Epithelial cell of esophagus (primary cell): ENCODE data around the gene CYP39A1.

Source experiments
- DNase-seq: peaks from one replicate; pipeline ENCODE4 v3.0.0; 2010; ENCODE audit warnings: low read depth
- H3K4me3 ChIP-seq: 2 replicates; pipeline ENCODE4 v1.5.1; 2011; ENCODE audit warnings: mild to moderate bottlenecking, low read length, control low read depth
- CTCF ChIP-seq: IDR thresholded peaks from 2 replicates; pipeline ENCODE4 v1.5.1; 2011; ENCODE audit warnings: low read depth, mild to moderate bottlenecking, low read length, control low read depth, inconsistent platforms; ENCODE audit not compliant: insufficient read depth; ENCODE audit errors: missing control alignments

The CYP39A1 gene

GRCh38 chr6:46581459-46582177 is 71.0 kb downstream of the CYP39A1 start:
- H3K4me3 ChIP-seq, result no peak overlapping the region
- no peak for DNase-seq
- no peak for TF ChIP-seq CTCF

GRCh38 chr6:46575530-46575929 is 77.1 kb downstream of the CYP39A1 start:
- DNase-seq, result no peak
- no peak overlapping the region for H3K4me3 ChIP-seq
- no peak for TF ChIP-seq CTCF

GRCh38 chr6:46573140-46573539 is 79.5 kb downstream of the CYP39A1 start:
- DNase-seq, result no peak
- no peak for TF ChIP-seq CTCF
- H3K4me3 ChIP-seq, result no peak overlapping the region

- no peak overlapping the region for H3K4me3 ChIP-seq
- no peak for DNase-seq
- no peak for TF ChIP-seq CTCF
Observed at GRCh38 chr6:46565531-46565930, 87.1 kb downstream of the CYP39A1 start.

GRCh38 chr6:46563924-46564323 is 88.7 kb downstream of the CYP39A1 start:
- no peak overlapping the region for H3K4me3 ChIP-seq
- no peak for TF ChIP-seq CTCF
- no peak for DNase-seq

- no peak overlapping the region for H3K4me3 ChIP-seq
- TF ChIP-seq CTCF, result no peak
- no peak for DNase-seq
Observed at GRCh38 chr6:46556053-46556452, 96.6 kb downstream of the CYP39A1 start.

- DNase-seq, result no peak
- no peak overlapping the region for H3K4me3 ChIP-seq
- TF ChIP-seq CTCF, result no peak
Observed at GRCh38 chr6:46555129-46555528, 97.5 kb downstream of the CYP39A1 start.
